ENCODE measurements around the gene RPS8. TPM values are rescaled to one million over a fixed set of nuclear protein-coding genes. Genes with fewer than 3 reads are reported as not detected.

RPS8 gene
- total and polyA plus RNA-seq, 2 of the 8 experiments (the other 6 are each of a cell fraction or from before 2014, with no cell fraction given) = 2,261 to 2,407 TPM

DNA sequence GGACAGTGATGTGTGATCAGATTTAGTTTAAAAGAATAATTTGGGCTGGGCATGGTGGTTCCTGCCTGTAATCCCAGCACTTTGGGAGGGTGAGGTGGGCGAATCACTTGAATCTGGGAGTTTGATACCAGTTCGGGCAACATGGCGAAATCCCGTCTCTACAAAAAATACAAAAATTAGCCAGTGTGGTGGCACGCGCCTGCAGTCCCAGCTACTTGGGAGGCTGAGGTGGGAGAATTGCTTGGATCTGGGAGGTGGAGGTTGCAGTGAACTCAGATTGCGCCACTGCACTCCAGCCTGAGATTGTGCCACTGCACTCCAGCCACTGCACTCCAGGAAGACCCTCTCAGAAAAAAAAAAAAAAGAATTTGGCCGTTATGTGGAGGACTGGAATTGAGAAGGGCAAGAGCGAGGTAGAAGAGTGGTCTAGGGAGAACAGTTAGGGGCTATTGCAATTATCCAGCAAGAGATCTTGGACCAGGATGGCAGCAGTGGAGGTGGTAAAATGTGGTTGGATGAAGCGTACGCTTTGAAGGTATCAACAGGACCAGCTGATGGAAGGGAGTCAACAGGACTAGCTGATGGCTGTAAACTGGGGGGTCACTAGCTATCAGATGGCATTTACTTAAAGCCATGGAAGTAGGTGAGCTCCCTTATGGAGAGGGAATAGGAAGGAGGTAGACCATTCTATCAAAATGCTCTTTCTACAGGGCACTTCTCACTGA, 42.6 kb downstream of the RPS8 start:
- no peak overlapping the region for H4K5ac ChIP-seq (ENCODE audit: insufficient read length, low read depth, low read length)
- H3K27ac ChIP-seq (ENCODE audit: low read depth, low read length) = no peak overlapping the region
- H2AFZ ChIP-seq (ENCODE audit: low read length) = no peak overlapping the region
- H3K18ac ChIP-seq (ENCODE audit: extremely low read depth, low read length) = no peak overlapping the region
- H2AK5ac ChIP-seq (ENCODE audit: low read depth, low read length) = 0 out of 2 replicates have a peak overlapping the region, but pooled peaks have one; percentile 75
- no peak overlapping the region for H3K4me3 ChIP-seq (ENCODE audit: extremely low read depth in 1 of 4, insufficient read depth in 2 of 4, low read depth in 3 of 4, low read length in 4 of 4)
- H3K9me3 ChIP-seq (ENCODE audit: insufficient read depth in 2 of 2, low read depth in 1 of 2, low read length in 1 of 2) = no peaks in the 10 kb centered on the region
- H3K9ac ChIP-seq (replicated peaks in 1 of 4; ENCODE audit: extremely low read depth in 1 of 4, low read depth in 3 of 4, low read length in 3 of 4) = no peak overlapping the region
- H3K36me3 ChIP-seq (ENCODE audit: control insufficient read depth in 2 of 4, insufficient read depth in 4 of 4, low read length in 3 of 4) = no peaks in the 10 kb centered on the region
- H2BK12ac ChIP-seq (ENCODE audit: low read depth, low read length) = peak overlapping the region; percentile 94; the same call in 1 of the 2 replicates
- 90% methylated on average over 10 of the region's 11 CpGs; no CpG with 5 or more reads in 1 of the 2 experiments for WGBS, 2 experiments (ENCODE audit: extremely low coverage in 1 of 2, insufficient coverage in 1 of 2, insufficient read length in 1 of 2, insufficient replicate concordance in 2 of 2, low coverage in 1 of 2, low lambda C conversion rate in 2 of 2, missing lambda C conversion rate in 1 of 2)
- H3K4me2 ChIP-seq (ENCODE audit: insufficient read depth in 1 of 2, low read depth in 2 of 2, low read length in 2 of 2) = no peak overlapping the region
- no peak overlapping the region for H2BK120ac ChIP-seq (replicated peaks; ENCODE audit: low read depth, low read length)
- FAIRE-seq = no peak
- no peak overlapping the region for H3K14ac ChIP-seq (ENCODE audit: insufficient read length)
- POLR2A ChIA-PET (ENCODE audit: partially characterized antibody) = interaction anchor here (1.0 to 16.6 kb wide), 10 partner anchors 12 to 507 kb away, joined by 3 to 547 read pairs (median 95); partner anchors contain the start of genes BEST4, BTBD19, DYNLT4 and HECTD3
- CTCF ChIA-PET (ENCODE audit: partially characterized antibody) = interaction anchor here (0.9 to 3.4 kb wide), 16 partner anchors 9 to 193 kb away, joined by 3 to 21 read pairs (median 5); partner anchors contain the start of genes BEST4, BTBD19, DYNLT4 and HECTD3
- no peaks in the 10 kb centered on the region for H3K79me2 ChIP-seq (ENCODE audit: control insufficient read depth in 1 of 2, insufficient read depth in 2 of 2, low read length in 2 of 2)
- no peak overlapping the region for H2BK5ac ChIP-seq (ENCODE audit: low read depth, low read length)
- H2BK20ac ChIP-seq (ENCODE audit: low read length) = no peak overlapping the region
- H3K4me1 ChIP-seq (replicated peaks in 1 of 4; ENCODE audit: control insufficient read depth in 3 of 4, insufficient read depth in 4 of 4, low read length in 3 of 4) = peaks cover 2 to 9% (median 7%) of the 10 kb centered on the region in 4 experiments; a peak in 6 of 7 replicates
- no peak overlapping the region for H3K4ac ChIP-seq (replicated peaks; ENCODE audit: insufficient read length, low read depth, low read length)
- no peak overlapping the region for H4K8ac ChIP-seq (ENCODE audit: extremely low read depth, insufficient read depth, low read length)
- peaks cover 0 to 3% (median 0%) of the 10 kb centered on the region in 4 experiments; a peak in 3 of 7 replicates for H3K27me3 ChIP-seq (replicated peaks in 1 of 4; ENCODE audit: control insufficient read depth in 3 of 4, extremely low read depth in 1 of 4, insufficient read depth in 3 of 4, low read length in 3 of 4)
- no peak overlapping the region for H3K56ac ChIP-seq (replicated peaks; ENCODE audit: insufficient read length, low read depth, low read length)
- no peaks in the 10 kb centered on the region for H3K79me1 ChIP-seq (ENCODE audit: low read depth, low read length)
- no peak for DNase-seq (ENCODE audit: low read depth in 1 of 2, low spot score in 2 of 2)
- H3K23me2 ChIP-seq (ENCODE audit: low read depth, low read length) = peaks cover 13% of the 10 kb centered on the region
- no peak overlapping the region for H4K91ac ChIP-seq (replicated peaks; ENCODE audit: insufficient read length, low read length)
- H2BK15ac ChIP-seq (ENCODE audit: low read length) = peak overlapping the region; percentile 92; the same call in 1 of the 2 replicates
- H4K20me1 ChIP-seq (replicated peaks in 1 of 2; ENCODE audit: control insufficient read depth in 1 of 2, insufficient read depth in 2 of 2, low read length in 2 of 2) = no peaks in the 10 kb centered on the region
- H3K23ac ChIP-seq (ENCODE audit: insufficient read length) = no peak overlapping the region
- TF ChIP-seq KDM5A (IDR thresholded peaks at IDR 0.05; ENCODE audit: low read length) (no peak), JUND (IDR thresholded peaks at IDR 0.05; ENCODE audit: low read length) (no peak), KDM1A (IDR thresholded peaks at IDR 0.05; ENCODE audit: borderline replicate concordance, low read length) (no peak), BCL11A (IDR thresholded peaks at IDR 0.05; ENCODE audit: low read depth in 2 of 2, low read length in 2 of 2) (no peak), SIX5 (IDR thresholded peaks at IDR 0.05; ENCODE audit: low read depth, low read length) (no peak), EGR1 (IDR thresholded peaks at IDR 0.05; ENCODE audit: borderline replicate concordance, low read depth, low read length) (no peak), BRCA1 (IDR thresholded peaks at IDR 0.05; ENCODE audit: low read depth, low read length) (no peak), EP300 (IDR thresholded peaks at IDR 0.05; ENCODE audit: borderline replicate concordance in 1 of 2, low read depth in 2 of 2, low read length in 2 of 2) (no peak), GTF2F1 (IDR thresholded peaks at IDR 0.05; ENCODE audit: borderline replicate concordance, low read depth, low read length) (no peak), TEAD4 (IDR thresholded peaks at IDR 0.05; ENCODE audit: low read depth, low read length) (no peak), JUN (IDR thresholded peaks at IDR 0.05; ENCODE audit: low read depth, low read length) (no peak), BACH1 (IDR thresholded peaks at IDR 0.05; ENCODE audit: low read length) (no peak)
